GM18520 (cell line): ENCODE results near the gene HDAC4.

Experiments used
- ATAC-seq: cut with Tn5 transposase; IDR thresholded peaks from one replicate; pipeline ENCODE4 v1.9.1; 2021; ENCODE audit not compliant: unreplicated experiment

HDAC4 gene

DNA sequence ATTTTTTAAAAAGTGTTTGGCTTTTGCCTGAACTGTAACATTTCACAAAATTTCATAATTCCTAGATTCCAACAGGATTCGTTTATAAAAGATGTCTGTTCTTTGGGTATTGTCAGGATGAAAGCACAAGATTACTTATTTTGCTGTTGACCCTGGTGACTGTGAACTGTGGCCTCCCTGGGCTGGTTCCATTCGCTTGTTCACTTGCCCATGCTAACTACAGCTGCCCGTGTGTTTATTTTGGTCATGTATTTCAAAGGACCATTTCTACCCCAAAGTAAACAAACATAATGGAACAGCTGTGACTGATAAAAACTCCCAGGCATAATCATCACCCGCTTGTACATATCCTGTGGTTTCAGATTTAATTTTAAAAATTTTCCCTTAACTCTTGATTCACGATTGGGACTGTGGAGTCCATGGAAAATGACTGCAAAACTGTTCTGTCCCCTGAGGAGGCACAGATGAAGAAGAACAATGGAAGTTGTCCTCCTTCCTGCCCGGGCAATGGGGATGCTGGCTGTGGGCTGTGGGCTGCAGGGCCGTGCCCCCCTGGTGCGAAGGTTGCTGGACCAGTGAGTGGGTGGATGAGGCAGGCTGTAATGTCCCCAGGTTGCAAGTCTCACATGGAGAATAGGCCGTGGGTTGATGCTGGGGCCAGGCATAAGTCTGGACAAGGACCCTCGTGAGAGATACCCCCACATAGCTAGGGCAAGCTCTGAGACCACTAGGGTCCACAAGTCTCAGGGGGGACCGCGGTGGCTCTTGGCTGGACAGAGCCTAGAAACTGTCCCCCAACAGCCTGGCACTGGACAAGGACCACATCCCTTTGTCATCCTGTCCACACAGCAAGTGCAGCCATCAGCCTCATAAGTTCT, 28.9 kb upstream of the HDAC4 start:
- no peak for ATAC-seq

DNA sequence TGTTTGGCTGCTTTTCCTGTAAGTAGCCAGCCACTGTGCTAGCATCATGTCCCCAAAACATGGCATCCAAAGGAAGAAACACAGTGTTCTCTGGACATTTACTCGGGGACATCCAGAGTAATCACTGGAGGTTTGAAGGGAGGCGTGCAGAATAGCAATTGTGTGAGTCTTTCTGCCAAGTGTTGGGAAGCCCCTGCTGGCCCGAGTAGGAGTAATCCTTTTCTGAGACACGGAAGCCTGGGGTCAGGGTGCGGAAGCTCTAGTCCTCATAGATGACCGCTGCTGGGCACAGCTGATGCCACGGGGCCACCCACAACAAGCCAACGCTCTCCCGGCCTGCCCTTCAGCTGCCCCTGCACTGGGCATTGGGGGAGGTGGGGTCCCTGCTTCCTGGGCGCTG, 24.8 kb upstream of the HDAC4 start:
- no peak for ATAC-seq

DNA sequence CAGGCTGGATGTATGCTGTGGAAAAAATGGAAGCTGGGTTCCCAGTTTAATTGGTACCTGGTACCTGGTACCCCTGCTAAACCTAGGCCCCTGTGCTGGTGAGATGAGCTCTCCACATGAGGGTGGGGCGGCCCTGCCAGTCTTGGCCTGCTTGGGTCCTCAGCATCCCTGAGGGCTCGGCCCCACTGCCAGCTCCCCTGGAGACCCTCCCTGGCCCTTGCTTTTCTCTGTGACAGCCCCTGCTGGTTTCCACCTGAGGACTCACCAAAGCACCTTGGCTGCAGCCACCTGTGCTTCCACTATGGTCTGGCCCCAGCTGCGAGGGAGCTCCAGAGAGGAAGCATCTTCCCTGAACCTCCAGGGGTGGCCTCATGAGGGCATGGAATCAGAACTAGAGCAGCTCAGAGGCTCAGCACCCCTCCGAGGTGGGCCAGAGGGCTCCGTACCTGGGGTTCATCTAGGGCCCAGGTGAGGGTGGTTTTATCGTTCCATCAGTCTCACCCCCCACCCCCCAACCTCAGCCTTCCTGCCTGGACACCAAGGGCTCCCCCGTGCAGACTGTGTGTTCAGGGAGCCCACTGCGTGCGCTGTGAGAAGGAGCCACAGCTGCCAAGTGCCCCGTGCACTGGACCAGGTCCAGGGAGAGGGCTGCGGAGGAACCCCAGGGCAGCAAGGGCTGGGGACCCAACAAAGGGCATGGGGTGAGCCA, 23.7 kb upstream of the HDAC4 start:
- no peak for ATAC-seq

DNA sequence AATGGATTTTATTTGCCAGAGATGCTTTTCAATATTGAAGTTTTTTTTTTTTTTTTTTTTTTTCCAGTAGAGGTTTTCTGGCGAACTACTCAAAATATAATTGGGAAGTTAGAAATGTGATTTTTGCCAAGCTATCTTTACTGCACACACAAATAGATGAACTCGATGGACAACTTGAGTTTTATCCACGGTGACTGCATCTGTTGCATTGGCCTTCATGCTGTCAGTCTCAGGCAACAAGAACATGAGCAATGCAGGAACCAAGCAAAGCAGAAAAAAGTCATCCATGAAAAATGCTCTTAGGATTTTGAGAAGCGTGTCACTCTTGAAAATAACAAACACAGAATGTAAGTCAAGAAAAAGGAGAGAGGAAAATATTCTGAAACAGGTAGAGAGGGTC, 22.7 kb upstream of the HDAC4 start:
- no peak for ATAC-seq

DNA sequence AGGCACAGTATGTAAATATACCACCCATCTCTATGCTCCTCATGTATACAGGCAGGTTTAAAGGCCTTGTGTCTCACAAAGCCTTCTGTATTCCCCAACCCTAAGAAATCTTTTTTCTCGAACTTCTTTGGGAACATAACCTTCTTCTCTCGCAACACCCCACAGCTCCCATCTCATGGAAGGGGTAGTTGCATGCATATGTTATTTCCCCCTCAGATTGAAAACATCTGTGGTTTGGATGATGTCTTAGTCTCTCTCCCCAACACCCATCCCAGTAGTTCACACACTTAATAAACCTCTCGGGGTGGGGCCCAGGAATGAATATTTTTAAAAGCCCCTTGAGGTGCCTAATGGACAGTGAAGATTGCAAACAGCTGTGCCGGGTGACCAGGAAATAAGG, 21.0 kb upstream of the HDAC4 start:
- ATAC-seq = no peak

DNA sequence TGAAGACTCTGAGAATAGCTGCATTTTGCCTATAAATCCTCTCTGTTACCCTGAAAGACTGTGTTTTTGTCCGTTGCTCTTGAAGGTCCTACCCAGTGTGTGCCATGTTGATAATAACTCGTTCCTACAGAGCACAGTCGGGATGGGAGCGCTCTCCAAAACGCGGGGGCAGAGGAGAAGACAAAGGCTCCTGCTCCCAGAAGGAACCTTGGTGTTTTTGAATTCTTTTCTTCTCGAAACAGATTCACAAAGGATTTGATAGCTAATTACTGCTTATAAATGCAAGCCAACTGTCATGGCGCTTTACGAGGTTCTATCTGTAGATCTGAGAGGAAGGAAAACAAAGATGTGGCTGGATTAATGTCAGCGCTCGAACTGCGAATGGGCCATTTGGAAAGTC, 19.3 kb upstream of the HDAC4 start:
- no peak for ATAC-seq

DNA sequence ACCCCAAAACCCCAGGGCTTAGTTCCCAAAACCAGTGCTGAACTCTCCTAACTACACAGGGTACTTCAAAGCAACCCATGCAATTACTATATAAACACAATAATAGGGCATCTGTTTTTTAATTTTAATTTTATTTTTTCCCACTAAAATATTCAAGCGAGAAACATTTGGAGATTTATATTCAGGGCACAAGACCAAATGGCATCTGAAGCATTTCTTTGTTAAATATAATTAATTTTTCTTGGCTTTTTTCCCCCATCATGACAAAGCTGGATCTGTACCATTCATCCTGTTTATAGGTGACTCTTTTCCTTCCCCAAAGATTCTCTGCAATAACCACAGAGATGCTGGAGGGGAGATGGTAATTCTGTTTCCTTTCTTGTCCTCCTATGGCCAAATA, 18.1 kb upstream of the HDAC4 start:
- ATAC-seq = no peak

DNA sequence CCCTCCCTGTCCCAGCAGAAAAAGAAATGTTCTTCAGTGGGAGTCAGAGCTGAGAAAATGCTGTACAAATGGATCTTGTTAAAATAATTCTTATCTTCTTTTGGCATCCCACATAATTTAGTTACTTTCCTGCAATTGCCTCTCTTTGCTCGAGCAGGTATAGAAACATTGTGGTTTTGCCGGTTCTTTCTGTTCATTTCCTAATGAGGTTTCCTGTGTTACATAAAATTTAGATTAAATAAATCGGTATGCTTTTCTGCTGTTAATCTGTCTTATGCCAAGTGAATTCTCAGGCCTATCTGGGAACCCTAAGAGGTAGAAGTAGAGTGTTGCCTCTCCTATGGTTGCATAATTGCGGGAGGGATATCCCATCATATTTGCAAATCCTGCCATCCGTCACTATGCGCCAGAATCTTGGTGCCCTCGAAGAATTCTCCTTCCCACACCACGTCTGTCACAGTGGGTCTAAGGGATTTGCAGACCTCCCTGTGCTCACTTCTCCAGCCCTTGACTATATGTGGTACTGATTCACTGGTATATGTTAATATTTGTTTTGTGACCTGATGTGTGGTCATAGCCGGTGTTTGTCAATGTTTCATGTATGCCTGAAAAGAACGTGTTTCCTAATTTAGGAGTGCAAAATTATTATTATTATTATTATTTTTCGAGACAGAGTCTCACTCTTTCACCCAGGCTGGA, 12.2 kb upstream of the HDAC4 start:
- no peak for ATAC-seq

DNA sequence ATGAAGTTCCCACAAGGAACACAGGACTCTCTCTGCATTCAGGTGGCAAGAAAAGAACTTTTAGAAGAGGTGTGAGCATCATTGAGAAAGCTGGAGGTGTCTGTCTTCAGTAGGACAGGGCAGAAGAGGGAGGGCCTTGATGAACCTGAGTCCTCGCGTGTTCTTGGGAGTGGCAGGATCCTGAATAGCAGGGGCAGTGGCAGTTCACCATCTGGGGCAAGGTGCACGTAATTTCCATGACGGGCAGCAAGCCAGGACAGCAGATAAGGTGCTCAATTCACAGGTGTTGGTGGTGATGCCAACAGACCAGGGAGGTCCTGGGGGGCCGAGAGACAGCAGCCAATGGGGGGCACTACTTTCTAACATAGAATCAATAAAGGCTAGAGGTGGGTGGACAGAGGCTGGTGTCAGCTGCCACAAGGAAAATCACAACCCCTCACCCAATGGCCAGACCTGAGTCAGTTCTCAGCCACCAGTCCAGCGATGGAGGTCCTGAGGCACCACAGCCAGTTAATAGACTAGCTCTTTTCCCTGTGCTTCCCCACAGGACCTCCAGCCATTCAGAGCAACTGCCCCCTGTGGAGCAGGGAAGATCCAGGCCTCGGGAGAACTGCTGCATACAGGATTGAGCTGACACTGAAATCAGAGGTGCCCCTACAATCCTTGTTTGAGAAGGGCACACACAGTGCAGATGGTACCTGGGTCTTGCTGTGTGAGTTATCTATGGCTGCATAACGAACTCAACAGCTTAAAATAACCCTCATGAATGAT, 10.9 kb upstream of the HDAC4 start:
- ATAC-seq = no peak

DNA sequence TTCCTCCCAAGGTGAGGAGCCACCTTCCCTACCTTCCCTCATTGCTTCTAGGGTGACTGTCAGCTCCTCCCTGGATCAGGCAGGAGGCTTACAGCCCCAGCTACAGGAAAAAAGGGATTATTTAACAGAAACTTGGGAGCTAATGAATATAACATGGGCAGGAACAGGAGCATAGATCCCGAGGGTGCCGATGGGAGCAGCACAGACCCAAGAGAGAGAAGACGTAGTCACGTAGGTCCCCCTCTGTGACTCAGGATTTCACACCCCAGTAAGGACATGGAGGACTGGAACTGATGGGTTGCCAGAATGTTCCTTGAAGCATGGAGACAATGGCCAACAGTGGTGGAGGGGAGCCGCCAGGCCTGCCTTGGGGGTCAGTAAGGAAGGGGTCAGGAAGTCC, 10.3 kb upstream of the HDAC4 start:
- ATAC-seq = no peak

DNA sequence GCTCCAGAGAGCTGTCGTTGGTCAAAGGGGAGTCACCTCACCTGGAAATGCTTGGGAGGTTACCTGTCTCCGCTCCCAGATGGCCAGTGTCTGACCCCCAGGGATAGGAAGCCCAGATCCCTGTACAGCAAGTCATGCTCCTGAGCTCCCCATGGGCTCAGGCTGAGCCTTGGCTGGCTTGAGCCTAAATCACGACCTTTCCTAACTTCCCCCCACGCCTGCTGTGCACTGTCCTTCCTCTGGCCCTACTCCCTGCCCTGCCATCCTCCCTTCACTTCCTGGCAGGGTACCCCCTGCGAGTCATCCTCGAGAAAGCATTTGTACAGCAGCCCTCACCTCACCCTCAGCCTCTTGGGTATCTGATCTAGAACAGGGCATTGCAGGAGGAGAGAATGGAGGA, 9.2 kb upstream of the HDAC4 start:
- no peak for ATAC-seq

DNA sequence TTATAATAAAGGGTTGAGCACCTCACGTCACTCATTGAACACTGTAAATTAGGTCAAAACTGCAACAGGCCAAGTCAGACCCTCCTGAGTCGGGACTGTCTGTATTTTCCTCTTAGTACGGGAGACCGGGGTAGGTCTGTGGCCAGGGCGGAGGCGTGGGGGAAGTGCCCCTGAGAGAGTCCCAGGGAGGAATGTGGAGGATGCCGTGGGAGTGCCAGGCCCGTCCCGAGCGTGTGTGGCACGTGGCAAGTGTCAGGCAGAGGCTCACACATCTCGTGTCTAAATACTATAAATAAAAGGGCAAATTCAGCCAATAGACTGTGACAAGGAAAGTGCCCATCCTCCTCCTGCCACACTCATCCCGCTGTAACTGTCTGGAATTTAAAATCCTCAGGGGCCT, 6.3 kb upstream of the HDAC4 start:
- ATAC-seq = no peak

DNA sequence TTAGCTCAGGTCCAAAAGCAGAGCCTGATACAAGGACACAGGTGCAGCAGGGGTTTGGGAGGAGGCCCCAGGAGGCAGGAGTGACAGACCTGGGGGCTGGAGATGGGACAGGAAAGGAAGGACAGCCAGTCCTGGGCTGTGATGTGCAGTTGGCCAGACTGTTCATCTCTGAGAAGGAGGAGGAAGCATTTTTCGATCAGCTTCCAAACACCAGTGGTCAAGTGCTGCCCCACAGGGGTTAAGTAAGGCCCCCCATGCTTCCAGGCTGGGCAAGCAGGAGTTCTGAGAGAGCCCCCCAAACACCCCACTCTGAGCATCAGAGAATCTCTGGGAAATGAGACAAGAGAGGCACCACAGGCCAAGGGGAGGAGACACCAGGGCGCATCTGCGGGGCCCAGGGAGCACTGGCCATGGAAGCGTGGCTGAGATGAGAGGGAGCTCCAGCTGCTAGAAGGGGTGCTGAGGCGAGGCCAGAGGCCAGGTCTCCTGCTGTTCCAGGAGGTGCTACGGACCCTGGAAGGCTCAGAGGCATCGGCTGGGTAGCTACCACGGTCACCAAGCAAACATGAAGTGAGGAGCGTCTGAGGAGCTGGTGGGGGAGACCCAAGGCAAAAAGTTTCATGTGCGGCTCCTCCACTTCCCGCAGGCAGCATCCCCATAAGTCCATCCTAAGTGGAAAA, 5.6 kb upstream of the HDAC4 start:
- no peak for ATAC-seq

DNA sequence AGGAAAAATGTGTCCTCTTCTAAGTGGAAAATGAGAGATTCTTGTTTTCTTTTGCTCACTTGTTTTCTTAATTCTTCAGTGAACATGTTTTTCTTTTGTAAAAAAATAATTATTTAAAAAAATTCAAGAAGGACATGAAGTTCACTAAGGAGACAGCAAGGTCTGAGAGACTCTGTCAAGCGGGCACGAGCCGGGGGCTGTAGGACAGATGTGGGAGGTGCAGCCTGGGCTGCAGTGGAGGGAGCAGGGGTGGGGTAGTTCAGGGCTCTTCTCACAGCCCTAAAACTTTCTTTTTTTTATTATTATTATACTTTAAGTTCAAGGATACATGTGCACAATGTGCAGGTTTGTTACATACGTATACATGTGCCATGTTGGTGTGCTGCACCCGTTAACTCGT, 4.3 kb upstream of the HDAC4 start:
- ATAC-seq = no peak

DNA sequence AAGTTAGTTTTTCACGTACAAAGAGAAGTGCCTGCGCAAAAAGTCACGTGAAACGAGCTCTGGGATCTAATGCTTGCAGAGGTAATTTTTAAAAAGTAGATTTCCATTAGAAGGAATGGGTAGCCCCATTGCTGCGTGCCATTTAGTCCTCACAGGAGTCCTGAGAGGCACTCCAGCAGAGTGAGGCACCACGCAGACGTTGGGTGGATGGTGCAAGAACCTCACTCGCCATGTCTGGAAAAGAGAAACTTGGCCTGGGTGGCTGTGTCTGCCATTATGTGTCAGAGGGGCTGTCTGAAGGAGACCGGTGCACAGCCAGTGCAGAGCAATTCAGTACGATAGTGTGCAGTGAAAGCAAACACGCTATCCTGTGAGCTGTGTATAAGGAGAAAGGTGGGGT, 1.8 kb upstream of the HDAC4 start:
- no peak for ATAC-seq

DNA sequence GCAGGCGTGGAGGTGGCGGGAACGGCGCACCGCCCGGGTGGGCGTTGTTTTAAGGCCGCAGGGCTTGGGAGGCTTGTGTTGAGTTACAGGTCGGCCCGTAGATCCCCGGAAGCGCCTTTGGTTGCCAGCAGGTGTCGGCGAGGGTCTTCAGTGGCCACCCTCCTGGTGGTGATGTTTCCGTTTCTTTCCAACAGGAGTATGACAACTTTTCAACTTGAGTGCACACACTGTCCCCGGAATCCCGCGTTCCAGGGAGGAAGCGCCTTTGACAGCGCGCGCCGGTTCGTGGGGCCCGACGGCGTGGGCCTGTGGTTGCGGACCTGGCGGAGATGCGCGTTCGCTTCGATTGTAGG, 1.0 kb upstream of the HDAC4 start:
- no peak for ATAC-seq

DNA sequence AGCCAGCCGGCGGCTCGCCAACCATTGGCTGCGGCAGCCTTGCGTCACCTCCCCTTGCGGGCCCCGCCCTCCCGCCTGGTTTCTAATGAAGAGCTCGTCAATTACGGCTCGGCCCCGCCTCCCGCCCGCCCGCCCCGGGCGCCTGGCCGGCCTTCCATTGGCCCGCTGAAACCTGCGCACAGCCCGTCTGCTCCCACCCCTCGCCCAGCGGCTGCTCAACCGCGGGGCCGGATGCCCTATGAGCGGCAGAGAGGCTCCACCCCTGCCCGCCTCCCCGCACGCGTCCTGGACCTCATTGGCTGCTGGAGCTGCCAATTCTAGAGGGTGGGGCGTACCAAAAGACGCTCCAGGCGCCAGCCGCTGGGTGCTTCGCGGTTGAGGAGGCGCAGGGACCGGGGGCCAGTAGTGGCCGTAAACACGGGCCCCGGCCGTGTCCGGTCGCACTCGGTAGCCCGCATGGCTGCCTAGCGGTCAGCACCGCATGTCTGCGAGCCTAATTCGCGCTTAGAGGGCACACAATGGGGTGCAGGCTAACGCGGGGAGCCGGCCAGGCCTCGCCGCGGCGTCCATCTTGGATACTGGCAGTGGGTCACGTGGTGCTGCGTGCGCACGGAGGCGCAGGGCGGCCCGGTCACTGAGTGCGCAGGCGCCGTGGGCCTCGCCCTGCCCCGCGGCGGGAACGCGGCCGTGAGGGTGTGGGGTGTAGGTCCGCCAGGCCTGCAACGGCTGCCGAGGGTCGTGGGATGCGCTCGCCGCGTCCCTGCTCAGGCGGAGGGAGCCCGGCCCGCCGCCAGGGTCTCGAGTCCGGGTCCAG, 454 bp upstream of the HDAC4 start:
- ATAC-seq = peak; percentile 84

DNA sequence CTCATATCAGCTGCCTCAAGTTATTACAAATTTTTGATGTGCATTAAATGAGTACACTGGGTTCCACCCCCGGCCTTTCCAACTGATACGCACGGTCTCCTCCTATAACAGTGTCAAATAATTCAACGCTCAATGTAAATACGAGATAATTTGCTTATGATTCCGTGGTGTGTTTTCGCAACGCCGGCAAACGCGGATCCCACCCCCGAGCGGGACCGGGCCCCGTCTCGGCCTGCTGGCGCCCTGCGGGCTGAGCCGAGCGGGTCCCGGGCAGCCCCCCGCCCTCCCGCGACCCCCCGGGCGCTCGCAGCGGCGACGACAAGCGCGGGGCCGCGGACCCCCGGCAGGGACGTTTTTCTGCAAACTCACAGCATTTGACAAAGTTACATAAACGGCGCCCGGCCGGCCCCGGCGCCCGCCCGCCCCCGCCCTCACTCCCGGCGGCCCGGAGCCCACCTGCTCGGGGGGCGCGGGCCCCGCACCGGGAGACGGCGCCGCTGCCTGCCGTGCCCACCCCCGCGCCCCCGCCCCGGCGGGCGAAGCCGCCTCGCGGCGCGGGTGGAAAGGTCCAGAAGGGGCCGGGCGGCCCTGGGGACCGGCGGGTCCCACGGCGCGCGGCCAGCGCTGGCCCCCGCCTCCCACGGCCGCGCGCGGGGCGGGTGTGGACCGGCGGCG, 762 bp downstream of the HDAC4 start:
- ATAC-seq = no peak

DNA sequence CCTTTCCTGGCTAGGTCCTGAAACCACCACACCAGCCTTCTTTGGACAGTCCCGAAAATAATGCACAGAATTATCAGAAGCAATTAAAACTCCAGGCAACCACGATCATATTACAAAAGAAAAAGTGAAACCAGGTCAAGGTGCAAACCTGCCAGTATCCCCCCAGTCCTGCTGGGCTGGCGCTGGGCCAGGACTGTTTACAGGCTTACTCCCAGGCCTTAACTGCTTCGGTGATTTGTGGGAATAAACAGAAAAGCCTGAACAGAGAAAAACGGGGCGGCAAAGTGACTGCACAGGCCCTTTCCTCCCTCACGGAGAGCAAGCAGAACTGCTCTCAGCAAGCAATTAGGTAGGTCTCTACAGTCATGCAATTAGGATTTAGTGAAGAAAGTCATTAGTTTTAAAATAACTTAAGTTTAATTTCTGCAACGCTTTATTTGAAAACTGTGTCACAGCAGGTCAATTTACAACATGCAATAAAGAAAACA, 1.3 kb downstream of the HDAC4 start:
- no peak for ATAC-seq
